ENCODE measurements around the gene GOLGA8O. TPM values are rescaled to one million over a fixed set of nuclear protein-coding genes. Genes with fewer than 3 reads are reported as not detected.
"Not testable (repeated sequence)": the region's sequence is repeated elsewhere in the genome, so short reads cannot be mapped to it uniquely, and the experiment has no call there.

The GOLGA8O gene, protein sequence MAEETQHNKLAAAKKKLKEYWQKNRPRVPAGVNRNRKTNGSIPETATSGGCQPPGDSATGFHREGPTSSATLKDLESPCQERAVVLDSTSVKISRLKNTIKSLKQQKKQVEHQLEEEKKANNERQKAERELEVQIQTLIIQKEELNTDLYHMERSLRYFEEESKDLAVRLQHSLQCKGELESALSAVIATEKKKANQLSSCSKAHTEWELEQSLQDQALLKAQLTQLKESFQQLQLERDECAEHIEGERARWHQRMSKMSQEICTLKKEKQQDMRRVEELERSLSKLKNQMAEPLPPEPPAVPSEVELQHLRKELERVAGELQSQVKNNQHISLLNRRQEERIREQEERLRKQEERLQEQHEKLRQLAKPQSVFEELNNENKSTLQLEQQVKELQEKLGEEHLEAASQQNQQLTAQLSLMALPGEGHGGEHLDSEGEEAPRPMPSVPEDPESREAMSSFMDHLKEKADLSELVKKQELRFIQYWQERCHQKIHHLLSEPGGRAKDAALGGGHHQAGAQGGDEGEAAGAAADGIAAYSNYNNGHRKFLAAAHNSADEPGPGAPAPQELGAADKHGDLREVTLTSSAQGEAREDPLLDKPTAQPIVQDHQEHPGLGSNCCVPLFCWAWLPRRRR
- 0.45 TPM in 1 of 2 replicates, not detected in the other for total RNA-seq
- long read RNA-seq = 0 reads

- not testable (repeated sequence) for H3K27me3 Mint-ChIP-seq (ENCODE audit: low read depth); H3K9me3 Mint-ChIP-seq; H3K4me1 Mint-ChIP-seq; H3K27ac Mint-ChIP-seq (ENCODE audit: unreplicated experiment); H3K4me3 Mint-ChIP-seq; DNase-seq (ENCODE audit: low read depth, low spot score); H3K36me3 Mint-ChIP-seq (ENCODE audit: low read depth)
These were observed at the start of gene GOLGA8O for GRCh38 chr15:32455534-32455933. GOLGA8O (minus strand) TSS chr15:32455634; CDS start chr15:32455536, 98 bp downstream.

DNA sequence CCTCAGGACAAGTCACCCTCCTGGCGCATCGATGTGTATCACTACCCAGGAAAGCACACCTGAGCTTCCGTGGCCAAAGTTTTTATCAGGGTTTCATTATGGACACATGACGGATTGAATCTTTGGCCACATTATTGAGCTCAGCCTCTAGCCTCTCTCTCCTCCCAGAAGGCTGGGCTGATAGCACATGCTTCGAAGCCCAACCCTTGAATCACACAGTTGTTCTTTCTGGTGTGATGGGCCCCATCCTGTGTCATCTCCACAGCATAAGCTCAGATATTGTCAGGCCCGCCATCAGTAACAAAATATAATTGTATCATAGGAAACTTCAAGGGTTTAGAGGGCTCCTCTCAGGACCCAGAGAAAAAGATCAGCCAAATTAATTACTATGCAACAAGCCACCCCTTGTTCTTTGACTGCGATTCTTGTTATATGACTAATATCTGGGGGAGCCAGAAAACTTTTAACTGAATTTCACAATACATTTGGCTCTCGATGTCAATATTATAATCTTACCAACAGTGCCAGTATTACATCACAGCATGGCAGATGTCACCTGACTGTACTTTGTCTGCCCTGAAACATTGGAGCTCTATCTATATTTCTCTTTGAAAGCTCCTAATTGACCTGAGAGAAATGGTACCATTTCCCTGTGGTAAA lies 48.8 kb upstream of the GOLGA8O start:
- H3K27ac Mint-ChIP-seq (ENCODE audit: unreplicated experiment); H3K4me3 Mint-ChIP-seq; DNase-seq (ENCODE audit: low read depth, low spot score); H3K27me3 Mint-ChIP-seq (ENCODE audit: low read depth); H3K9me3 Mint-ChIP-seq; H3K4me1 Mint-ChIP-seq; H3K36me3 Mint-ChIP-seq (ENCODE audit: low read depth): not testable (repeated sequence)

- H3K4me3 Mint-ChIP-seq; H3K27ac Mint-ChIP-seq (ENCODE audit: unreplicated experiment); H3K4me1 Mint-ChIP-seq; DNase-seq (ENCODE audit: low read depth, low spot score); H3K27me3 Mint-ChIP-seq (ENCODE audit: low read depth); H3K9me3 Mint-ChIP-seq; H3K36me3 Mint-ChIP-seq (ENCODE audit: low read depth): not testable (repeated sequence)
These were observed 47.5 kb upstream of the GOLGA8O start for GRCh38 chr15:32502946-32503345.

DNA sequence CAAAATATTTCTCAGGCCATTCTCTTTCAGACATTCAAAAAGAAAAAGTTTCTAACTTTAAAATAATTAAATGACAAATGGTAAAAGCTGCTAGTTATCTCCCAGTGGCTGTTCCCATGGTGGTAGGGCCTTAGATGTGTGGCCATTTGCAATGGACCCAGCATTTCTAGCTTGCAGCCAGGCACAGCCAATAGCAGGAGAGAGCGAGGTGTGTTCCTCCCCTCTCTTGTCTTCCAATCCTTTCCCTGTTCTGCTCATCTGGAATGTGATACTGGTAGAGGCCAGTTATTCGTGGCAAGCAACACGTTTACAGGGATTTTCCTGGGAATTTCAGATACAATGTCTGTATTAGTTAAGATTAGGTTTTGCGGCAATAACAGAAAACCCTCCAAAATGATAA lies 37.3 kb upstream of the GOLGA8O start:
- not testable (repeated sequence) for H3K4me1 Mint-ChIP-seq; H3K27me3 Mint-ChIP-seq (ENCODE audit: low read depth); H3K9me3 Mint-ChIP-seq; H3K36me3 Mint-ChIP-seq (ENCODE audit: low read depth); H3K4me3 Mint-ChIP-seq; H3K27ac Mint-ChIP-seq (ENCODE audit: unreplicated experiment); DNase-seq (ENCODE audit: low read depth, low spot score)

DNA sequence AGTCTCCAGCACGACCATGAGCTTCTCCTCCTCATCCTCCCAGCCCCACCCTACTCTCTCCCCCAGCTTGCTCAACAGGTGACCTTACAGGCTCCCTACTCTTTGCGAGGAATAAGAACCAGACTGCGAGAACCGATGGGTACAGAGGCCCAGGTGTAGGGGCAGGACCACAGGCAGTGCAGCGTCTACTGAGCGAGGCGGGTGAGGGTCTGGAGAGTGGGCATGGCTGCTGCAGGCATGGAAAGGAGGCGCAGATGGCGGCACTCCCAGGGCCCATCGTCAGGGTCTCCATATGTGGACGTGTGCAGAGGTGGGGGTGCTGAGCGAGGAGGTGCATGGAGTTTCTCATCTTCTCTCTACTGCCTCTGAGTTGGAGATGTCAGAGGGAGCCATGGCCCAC lies 31.0 kb upstream of the GOLGA8O start:
- H3K27ac Mint-ChIP-seq (ENCODE audit: unreplicated experiment); H3K9me3 Mint-ChIP-seq; H3K4me1 Mint-ChIP-seq; H3K4me3 Mint-ChIP-seq; H3K36me3 Mint-ChIP-seq (ENCODE audit: low read depth); H3K27me3 Mint-ChIP-seq (ENCODE audit: low read depth); DNase-seq (ENCODE audit: low read depth, low spot score): not testable (repeated sequence)

- H3K9me3 Mint-ChIP-seq; H3K4me3 Mint-ChIP-seq; H3K36me3 Mint-ChIP-seq (ENCODE audit: low read depth); H3K27me3 Mint-ChIP-seq (ENCODE audit: low read depth); DNase-seq (ENCODE audit: low read depth, low spot score); H3K4me1 Mint-ChIP-seq; H3K27ac Mint-ChIP-seq (ENCODE audit: unreplicated experiment): not testable (repeated sequence)
These were observed 27.9 kb upstream of the GOLGA8O start for GRCh38 chr15:32483377-32483776.

DNA sequence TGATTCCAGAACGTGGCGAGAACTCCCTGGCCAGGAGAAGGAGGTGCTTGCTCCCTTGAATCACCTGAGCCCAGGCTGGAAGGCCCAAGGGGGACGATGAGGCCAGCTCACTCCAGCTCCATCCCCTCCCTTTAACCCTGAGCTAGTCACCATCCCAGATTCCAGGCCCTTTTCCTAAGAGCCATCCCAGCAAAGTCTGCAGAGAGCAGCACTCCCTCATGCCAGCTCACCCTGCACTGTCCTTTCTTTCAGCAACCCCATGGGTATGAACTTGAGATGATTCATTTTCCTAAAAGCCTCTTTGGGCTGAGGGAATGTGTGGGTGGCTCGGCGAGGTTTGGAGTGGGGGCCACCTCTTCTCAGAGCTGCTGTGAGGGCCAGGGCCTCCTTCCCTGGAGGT lies 26.2 kb upstream of the GOLGA8O start:
- not testable (repeated sequence) for DNase-seq (ENCODE audit: low read depth, low spot score); H3K4me1 Mint-ChIP-seq; H3K9me3 Mint-ChIP-seq; H3K36me3 Mint-ChIP-seq (ENCODE audit: low read depth); H3K4me3 Mint-ChIP-seq; H3K27me3 Mint-ChIP-seq (ENCODE audit: low read depth); H3K27ac Mint-ChIP-seq (ENCODE audit: unreplicated experiment)

DNA sequence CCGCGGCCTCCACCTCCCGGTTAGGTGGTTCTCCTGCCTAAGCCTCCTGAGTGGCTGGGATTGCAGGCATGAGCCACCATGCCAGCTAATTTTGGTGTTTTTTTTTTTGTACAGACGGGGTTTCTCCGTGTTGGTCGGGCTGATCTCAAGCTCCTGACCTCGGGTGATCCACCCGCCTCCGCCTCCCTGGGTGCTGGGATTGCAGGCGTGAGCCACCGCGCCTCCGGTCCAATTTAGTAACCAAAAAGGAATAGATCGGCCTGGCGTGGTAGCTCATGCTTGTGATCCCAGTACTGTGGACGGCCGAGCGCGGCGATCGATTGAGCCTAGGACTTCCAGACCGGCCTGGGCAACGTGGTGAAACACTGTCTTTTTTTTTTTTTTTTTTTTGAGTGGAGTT lies 12.6 kb upstream of the GOLGA8O start:
- DNase-seq (ENCODE audit: low read depth, low spot score); H3K9me3 Mint-ChIP-seq; H3K27ac Mint-ChIP-seq (ENCODE audit: unreplicated experiment); H3K27me3 Mint-ChIP-seq (ENCODE audit: low read depth); H3K4me3 Mint-ChIP-seq; H3K4me1 Mint-ChIP-seq; H3K36me3 Mint-ChIP-seq (ENCODE audit: low read depth): not testable (repeated sequence)

- not testable (repeated sequence) for H3K27me3 Mint-ChIP-seq (ENCODE audit: low read depth); H3K27ac Mint-ChIP-seq (ENCODE audit: unreplicated experiment); DNase-seq (ENCODE audit: low read depth, low spot score); H3K9me3 Mint-ChIP-seq; H3K4me3 Mint-ChIP-seq; H3K36me3 Mint-ChIP-seq (ENCODE audit: low read depth); H3K4me1 Mint-ChIP-seq
- TF ChIP-seq CTCF (conservative IDR thresholded peaks at IDR 0.05) = peak; percentile 38
These were observed 14.9 kb downstream of the GOLGA8O start for GRCh38 chr15:32440445-32440977.

DNA sequence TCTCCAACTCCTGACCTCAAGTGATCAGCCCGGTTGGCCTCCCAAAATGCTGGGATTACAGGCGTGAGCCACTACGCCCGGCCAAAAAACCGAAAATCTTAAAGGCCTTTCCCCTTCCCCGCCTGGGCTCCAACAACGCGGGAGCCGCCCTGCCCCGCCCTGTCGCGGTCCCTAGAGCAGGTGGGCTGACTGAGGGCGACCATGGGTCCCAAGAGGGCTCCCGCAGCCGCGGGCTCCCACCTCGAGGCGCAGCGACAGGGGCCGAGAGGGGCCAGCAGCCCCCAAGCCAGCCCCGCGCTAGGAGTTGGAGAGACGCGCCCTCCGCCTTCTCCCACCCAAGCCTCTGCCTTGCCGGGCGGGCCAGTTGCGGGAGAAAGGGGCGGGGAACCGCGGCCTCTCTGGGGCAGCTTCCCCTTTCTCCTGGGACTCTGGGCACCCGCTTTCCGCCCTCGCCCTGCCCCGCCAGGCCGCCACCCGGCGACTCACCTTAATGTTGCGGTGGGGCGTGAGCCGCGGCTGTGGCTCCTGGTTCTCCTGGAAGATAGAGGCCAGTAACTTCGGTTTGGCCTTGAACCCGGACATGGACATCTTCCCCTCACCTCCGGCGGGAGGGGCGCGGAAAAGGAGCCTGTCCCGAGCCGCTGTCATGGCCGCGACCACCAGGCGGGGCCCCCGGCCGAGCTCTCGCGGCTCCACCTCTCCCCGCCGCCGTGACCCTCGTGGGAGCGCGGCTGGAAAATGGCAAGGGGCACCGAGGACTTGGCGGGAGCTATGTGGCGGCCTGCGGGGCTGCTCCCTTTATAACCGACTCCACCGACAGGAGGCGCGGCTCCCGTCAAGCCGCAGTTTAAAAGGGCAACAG lies 21.1 kb downstream of the GOLGA8O start:
- H3K27ac Mint-ChIP-seq (ENCODE audit: unreplicated experiment); H3K36me3 Mint-ChIP-seq (ENCODE audit: low read depth); H3K9me3 Mint-ChIP-seq; H3K4me3 Mint-ChIP-seq; H3K27me3 Mint-ChIP-seq (ENCODE audit: low read depth); DNase-seq (ENCODE audit: low read depth, low spot score); H3K4me1 Mint-ChIP-seq: not testable (repeated sequence)

- DNase-seq (ENCODE audit: low read depth, low spot score); H3K4me1 Mint-ChIP-seq; H3K9me3 Mint-ChIP-seq; H3K4me3 Mint-ChIP-seq; H3K27ac Mint-ChIP-seq (ENCODE audit: unreplicated experiment); H3K27me3 Mint-ChIP-seq (ENCODE audit: low read depth); H3K36me3 Mint-ChIP-seq (ENCODE audit: low read depth): not testable (repeated sequence)
These were observed 27.8 kb downstream of the GOLGA8O start for GRCh38 chr15:32427635-32428034.

- H3K27me3 Mint-ChIP-seq (ENCODE audit: low read depth); H3K9me3 Mint-ChIP-seq; DNase-seq (ENCODE audit: low read depth, low spot score); H3K36me3 Mint-ChIP-seq (ENCODE audit: low read depth); H3K4me3 Mint-ChIP-seq; H3K27ac Mint-ChIP-seq (ENCODE audit: unreplicated experiment); H3K4me1 Mint-ChIP-seq: not testable (repeated sequence)
These were observed 28.9 kb downstream of the GOLGA8O start for GRCh38 chr15:32426511-32426910.

Measured in neural crest cell (in vitro differentiated cells).